ENCODE results near the gene FOXP4.
"Not testable (repeated sequence)": the region's sequence is repeated elsewhere in the genome, so short reads cannot be mapped to it uniquely, and the experiment has no call there.

FOXP4 gene

DNA sequence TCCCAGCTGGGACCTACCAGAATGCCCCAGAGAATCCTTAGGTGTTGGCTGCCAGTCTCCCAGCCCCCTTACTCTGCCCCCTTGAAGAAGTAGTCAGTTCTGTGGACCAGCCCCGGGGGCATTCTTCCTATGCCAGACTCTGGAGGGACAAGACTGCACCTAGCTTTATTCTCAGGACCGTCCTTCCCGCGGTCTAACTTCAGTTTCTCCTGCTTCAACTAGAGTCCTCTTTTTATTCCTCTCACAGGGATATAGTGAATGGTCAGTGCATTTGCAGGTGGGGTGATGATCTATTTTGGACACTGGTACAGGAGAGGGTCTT, 56.2 kb downstream of the FOXP4 start:
- DNase-seq: no peak

DNA sequence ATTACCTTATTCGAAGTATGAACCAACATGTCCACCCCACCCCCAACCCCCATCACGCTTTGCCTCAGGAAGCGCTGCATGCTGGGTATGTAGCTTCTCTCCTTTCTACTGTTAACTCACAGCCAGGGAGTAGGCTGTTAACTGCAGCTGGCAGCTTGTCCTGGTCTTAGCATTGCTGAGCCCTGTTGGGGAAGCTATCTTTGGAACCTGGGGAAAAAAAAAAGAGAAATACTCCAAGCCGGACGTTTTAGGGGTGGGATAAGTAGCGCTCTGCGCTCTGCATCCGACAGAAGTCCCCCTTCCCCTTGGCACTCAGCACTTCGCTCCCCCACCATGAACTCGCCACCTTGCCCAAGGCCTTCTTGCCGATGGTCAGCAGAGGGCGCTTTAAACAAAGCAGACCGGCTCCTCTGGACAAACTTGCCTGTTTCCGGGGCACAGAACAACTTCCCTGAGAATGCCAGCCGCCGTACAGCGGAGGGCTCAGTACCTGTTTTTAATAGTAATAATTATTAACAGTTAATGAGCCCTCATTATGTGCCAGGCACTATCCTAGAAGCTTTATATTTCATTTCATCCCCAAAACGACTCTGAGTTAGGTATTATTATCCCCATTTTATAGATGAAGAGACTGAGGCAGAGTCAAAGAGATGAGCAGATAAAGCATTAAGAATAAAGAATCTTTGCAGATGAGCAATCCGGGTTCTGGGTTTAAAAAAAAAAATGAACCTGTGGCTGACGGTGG, 56.9 kb downstream of the FOXP4 start:
- peak; percentile 85 for DNase-seq

DNA sequence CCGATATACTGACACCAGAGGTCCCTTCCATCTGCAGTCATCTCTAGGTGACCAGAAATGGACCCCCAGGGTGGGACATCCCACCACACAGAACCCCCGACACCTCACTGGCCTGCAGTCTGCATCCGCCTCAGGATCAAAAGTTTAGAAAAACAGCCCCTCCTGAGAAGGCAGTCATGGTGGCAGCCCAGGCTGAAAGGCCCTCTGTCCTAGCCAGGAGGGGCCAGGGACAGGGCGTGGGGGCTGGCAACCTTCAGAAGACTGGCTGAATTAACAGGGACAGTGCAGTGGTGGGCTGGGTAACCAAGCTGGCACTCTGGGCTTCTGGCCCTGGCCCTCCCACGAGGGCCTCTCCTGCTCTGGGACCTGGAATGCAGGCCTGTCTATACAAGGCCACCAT, 57.8 kb downstream of the FOXP4 start:
- DNase-seq: no peak

DNA sequence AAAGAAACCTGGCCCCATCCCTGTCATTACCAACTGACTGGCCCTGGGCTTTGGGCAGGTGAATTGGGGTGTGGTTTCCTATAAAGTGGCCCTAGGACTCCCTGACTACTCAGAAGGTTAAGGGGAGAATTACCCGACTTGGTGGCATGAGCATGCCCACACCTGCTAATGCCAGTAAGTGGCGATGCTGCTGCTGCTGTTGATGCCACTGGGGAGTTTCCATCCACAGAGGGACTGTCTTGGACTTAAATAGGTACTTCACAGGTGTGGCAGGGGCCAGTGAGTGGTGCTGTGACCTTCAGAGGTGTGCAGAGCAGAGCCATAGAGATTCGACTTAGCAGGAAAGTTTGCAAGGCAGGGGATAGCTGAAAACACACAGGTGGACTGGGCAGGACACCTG, 59.5 kb downstream of the FOXP4 start:
- no peak for DNase-seq

DNA sequence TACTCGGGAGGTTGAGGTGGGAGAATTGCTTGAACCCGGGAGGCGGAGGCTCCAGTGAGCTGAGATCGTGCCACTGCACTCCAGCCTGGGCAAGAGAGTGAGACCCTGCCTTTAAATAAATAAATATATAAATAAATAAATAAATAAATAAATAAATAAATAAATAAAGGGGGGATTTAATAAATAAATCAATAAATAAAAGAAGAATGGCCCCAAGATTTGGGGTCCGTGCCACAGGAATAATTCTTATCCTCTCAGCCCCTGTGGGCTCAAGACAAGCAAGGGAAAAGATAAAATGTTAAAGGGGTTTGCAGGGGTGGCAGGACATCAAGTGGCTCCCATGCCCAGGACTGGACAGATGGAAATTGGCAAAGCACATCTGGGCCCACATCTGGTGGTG, 60.9 kb downstream of the FOXP4 start:
- DNase-seq: no peak

DNA sequence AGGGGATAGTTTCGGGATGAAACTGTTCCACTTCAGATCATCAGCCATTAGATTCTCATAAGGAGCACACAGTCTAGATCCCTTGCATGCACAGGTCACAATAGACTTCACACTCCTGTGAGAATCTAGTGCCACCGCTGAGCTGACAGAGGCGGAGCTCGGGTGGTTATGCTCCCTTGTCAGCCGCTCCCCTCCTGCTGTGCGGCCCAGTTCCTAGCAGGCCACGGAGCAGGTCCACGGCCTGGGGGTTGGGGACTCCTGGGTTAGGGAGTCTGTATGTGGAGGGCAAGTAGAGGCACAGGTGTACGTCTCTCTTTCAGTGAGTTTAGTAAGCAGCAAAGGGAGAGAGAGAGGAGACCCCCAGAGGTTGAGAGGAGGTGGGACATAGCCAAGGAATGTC, 61.6 kb downstream of the FOXP4 start:
- no peak for DNase-seq

DNA sequence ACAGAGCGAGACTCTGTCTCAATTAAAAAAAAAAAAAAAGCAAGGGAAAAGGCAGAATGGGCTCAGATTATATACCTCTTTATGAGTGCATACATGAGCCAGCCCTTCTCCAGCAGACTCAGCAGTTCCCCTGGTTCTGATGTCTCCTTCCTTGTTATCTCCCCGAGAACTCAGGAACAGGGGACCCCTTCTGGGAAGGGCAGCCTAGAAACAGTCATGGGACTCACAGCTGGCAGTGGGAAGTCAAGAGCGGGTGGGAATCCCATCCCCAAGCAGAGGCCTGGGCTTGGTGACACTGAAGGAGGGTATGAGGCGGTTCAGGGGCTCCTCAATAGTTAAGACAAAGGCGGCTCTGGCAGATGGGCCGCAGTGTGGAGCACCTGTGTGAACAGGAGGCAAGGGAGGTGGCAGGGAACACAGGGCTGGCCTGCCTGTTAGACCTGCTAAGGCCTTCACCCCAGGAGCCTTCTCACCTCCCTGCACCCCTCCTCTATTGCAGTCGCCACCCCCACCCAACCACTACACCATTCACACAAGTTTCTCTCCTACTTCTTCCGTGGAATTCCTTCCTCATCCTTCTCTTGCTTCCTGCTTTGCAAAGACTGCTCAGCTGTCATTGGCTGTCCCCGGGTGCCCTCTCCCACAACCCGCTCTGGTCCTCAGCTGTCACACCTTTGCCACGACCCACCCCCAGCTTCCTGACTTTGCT, 62.4 kb downstream of the FOXP4 start:
- DNase-seq: no peak

DNA sequence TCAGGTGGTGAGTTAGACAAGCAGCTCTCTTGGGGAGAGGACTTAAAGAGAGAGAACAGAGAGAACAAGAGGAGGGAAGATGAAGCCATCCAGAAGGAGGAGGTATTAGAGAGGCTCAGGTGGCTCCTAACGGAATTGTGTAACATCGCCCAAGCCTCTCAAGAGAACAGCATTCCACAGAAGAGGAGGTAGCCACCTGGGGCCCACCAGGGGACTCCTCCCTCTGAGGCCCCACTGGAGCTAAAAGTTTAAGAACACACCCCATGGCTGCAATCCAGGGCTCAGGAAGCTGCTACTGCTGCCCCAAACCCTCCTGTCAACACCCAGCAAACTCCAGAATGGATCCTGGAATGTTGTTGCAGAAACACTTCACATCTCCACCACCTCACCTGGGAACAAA, 68.5 kb downstream of the FOXP4 start:
- DNase-seq: no peak

DNA sequence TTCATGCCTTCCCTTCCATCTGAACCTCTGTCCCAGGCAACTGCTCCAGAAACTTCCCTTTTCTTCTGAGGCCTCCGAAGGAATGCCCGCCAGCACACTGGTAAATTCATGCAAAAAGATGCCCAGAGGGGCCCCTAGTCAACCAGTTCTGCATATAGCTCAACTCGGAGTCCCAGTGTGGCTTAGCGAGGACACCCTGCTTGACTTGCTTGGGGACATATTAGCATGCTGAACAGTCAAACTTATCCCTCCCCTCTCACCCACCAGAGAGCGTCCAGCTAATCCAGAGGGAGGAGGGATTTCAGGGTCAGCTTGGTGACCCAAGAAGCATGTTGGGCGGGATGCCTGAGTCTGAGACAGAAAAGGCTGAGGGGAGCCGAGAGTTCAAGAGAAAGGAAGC, 69.1 kb downstream of the FOXP4 start:
- no peak for DNase-seq

DNA sequence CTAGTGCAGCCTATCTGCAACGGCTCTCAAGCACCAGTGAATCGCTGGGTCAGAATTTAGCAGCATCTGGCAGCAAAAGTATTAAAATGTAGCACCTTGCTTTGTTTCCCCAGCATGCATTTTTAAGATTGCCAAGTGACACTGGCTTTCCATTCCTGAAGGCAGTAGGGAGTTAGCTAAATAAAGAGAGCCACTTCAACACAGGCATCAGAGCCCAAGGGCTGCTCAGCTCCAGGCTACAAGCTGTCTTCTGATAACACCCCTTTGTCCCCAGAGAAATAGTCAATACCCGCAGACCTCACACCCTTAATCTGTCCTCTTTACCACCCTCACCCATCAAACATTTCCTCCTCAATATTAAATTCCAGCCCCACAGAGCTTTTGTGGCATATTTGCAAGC, 72.4 kb downstream of the FOXP4 start:
- DNase-seq: no peak

DNA sequence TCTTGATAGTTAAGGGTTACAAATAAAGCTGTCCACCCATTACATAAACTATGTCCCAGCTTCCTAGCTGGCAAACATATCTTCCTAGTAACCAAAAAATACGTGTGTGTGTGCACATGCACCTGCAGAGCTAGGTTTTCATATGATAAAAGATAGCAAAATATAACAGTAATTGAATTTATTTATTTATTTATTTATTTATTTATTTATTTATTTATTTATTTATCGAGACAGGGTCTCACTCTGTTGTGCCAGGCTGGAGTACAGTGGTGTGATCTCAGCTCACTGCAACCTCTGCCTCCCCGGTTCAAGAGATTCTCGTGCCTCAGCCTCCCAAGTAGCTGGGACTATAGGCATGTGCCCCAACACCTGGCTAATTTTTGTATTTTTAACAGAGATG, 73.0 kb downstream of the FOXP4 start:
- not testable (repeated sequence) for DNase-seq

DNA sequence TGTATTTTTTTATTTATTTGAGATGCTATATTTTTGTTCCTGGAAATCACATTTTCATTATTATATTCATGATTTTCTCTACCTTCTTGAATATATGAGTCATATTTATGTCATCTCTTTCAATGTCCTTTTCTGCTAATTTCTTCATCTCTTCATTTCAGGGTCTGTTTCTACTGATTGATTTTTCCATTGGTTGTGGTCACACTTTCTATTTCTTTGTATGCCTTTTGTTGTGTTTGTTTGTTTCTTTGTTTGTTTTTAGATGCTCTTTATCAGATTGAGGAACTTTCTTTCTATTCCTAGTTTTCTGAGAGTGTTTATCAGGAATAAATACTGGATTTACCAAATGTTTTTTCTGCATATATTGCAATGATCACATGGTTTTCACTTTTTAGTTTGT, 75.2 kb downstream of the FOXP4 start:
- DNase-seq: no peak

DNA sequence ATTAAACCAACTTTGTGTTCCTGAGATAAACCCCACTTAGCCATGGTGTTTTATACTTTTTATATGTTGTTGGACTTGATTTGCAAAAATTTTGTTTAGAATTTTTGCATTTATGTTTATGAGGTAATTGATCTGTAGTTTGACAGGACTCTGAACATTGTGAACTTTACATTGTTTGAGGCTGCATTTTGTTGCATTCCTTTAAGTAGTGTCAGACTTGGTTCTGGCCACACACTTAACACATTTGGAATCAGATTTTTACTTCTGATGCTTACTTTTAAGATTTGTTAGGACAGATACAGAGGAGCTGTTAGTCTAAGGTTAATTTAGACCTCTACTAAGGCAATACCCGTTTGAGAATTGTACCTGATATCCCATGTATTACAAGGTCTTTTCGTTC, 75.6 kb downstream of the FOXP4 start:
- no peak for DNase-seq

DNA sequence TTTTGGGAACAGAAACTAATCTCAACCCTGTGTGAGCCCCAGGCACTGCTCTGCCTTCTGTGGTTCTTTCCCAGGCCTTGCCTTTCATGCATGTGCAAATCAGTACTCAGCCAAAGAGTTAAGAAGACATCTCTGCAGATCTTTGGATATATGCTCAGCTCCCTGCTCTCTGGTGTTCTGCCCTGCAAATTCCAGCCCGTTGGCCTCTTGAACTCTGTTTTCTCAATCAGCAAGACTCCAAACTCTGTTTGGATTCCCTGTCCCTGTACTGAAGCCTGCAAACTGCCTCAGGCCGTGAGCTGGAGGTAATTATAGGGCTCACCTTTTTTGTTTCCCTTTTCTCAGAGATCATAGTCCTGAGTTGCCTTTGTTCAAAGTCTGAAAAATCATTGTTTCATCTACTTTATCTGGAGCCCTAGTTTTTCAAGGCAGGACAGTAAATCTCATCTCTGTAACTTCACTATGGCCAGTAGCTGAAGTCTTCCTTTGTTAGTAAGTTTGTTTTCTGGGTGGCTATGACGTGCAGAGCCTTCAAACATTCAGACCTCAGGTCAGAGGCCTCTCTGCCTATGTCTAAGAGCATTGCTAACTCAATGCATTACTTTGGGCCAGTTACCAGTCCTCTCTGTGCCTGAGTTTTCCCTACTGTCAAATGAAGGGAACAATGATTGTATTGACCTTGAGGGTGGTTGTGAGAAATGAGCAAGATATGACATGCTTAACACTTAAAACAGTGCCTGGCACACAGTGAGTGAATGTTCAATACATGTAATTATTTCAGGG, 76.2 kb downstream of the FOXP4 start:
- no peak for DNase-seq

DNA sequence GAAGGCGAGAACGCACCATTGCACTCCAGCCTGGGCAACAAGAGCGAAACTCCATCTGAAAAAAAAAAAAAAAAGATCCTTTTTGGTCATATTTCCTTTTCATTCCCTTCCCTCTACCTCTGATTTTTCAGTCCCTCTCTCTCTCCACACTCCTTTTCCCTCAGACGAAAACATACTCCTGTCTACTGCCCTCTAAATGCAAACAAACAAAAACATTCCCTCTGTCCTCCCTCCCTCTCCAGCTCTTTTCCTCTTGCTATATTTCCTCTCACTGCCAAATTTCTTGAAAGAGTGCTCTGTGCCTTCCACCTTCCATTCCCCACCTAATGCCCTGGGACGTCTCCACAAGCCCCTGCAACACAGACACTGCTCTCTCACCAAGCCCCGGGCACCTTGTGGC, 77.1 kb downstream of the FOXP4 start:
- no peak for DNase-seq

DNA sequence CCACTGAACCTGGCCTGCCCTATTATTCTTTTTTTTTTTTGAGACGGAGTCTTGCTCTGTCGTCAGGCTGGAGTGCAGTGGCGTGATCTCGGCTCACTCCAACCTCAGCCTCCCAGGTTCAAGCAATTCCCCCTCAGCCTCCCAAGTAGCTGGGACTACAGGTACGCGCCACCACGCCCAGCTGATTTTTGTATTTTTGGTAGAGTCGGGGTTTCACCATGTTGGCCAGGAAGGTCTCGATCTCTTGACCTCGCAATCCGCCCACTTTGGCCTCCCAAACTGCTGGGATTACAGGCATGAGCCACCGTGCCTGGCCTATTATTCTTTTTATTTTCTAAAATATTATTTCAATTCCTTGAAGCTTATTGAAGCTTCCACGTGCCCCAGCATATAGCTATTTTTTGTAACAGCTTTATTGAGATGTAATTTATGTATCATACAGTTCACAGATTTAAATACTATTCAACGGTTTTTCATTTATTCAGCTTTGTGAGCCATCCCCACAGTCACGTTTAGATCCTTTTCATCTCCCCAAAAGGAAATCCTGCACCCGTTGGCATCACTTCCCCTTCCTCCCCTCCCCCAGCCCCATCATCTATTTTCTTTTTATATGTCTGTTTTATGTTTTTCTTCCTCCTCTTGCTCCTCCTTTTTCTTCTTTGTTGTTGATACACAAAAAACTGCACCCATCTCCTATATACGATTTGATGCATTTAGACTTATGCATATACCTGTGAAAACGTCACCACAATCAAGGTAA, 78.6 kb downstream of the FOXP4 start:
- DNase-seq: no peak

DNA sequence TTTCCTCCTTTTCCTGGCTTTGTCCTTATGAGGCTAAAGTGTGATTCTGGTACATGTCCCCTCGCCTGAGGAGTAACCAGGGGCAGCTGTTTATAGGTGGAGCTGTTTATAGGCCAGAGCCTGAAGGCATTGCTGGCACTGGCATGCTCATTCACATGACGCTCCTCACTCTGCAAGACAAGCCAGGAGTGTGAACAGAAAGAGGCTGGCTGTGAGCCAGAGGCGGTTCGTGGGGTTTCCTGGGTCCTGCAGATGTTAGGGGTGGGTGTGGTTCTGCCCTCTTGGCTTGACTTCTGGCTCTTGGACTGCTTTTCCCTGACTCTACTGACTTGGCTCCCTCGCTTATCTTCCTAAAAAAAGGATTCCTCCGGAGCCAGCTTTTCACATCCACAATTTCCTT, 79.3 kb downstream of the FOXP4 start:
- DNase-seq: peak; percentile 56

DNA sequence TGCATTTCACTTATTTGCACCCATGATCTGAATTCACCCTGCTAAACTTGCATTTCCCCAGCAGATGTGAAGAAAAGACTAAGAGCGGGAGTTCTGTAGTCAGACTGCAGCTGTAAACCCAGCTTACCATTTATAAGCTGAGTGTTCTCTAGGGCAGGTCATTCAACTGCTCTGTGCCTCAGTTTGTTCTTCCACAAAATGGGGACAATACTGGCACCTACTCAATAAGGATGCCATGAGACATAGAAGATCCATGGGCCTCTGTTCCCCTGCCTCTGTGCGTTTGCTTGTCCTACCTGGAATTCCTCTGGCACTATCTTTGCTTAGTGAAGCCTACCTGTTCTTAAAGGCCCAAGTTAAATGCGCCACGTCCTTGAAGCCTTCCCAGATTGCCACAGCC, 79.8 kb downstream of the FOXP4 start:
- no peak for DNase-seq

DNA sequence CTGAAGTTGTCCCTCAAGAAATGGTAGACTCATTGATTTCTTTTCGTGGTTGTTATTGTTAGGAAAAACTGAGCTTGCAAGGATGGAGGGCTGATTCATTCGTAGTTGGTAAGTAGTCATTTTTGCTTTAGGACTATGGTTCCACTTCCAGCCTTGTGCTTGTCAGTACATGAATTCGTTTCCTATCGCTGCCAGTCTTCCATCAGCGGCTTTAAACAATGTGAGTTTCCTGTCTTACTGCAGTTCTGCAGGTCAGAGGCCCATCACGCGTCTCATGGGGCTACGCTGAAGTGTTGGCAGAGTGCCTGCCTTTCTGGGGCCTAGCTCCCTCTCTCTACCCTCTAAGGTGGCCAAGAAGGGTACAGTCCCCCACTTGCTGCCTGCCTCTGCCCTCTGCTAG, 80.7 kb downstream of the FOXP4 start:
- peak; percentile 48 for DNase-seq

DNA sequence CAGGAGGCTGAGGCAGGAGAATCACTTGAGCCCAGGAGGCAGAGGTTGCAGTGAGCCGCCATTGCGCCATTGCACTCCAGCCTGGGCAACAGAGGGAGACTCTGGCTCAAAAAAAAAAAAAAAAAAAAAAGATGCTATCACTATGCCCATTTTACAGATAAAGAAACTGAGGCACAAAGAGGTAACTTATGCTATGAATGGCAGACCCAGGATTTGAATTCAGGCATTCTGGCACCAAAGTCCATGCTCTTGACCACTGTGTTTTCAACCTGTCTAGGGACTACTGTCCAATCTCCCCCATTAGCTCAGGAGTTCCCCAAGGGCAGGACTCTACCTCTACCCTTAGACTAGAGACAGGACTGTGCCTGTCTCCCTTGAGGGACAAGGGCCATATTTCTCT, 82.9 kb downstream of the FOXP4 start:
- DNase-seq: no peak

DNA sequence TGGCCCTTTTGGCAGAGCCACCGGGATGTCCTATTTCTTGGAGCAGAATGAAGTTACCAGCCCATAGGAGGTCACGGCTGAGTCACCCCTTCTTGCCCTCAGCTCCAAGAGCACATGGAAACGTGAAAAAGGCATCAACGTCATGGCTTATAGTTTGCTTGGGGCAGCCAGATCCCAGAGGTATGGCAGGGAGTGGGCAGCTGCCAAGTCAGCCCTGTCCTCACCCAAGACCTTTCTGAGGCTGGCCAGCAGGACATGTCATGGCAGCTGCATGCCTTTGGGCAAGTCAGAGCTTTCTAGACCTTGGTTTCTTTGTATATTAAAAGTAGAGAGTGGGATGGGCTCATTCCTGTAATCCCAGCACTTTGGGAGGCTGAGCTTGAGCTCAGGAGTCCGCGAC, 83.9 kb downstream of the FOXP4 start:
- DNase-seq: no peak

DNA sequence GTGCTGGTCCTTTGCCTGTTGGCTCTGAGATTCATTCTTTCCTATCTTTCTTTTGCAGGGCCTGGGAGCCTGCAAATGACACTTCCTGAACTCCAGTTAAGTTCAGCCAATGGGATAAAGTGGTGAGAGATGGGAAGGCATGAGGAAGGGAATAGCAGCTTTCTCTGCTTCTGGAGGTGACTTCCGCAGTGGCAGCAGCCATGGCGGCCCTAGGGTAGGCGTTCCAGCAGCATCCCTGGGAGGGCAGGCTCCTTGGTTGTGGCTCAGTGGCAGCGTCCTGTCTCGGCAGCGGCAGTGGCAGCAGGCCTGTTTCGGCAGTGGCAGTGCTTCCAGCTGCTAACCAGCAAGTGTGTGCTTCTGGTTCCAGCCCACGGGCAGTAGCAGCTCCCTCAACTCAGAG, 84.8 kb downstream of the FOXP4 start:
- DNase-seq: no peak

DNA sequence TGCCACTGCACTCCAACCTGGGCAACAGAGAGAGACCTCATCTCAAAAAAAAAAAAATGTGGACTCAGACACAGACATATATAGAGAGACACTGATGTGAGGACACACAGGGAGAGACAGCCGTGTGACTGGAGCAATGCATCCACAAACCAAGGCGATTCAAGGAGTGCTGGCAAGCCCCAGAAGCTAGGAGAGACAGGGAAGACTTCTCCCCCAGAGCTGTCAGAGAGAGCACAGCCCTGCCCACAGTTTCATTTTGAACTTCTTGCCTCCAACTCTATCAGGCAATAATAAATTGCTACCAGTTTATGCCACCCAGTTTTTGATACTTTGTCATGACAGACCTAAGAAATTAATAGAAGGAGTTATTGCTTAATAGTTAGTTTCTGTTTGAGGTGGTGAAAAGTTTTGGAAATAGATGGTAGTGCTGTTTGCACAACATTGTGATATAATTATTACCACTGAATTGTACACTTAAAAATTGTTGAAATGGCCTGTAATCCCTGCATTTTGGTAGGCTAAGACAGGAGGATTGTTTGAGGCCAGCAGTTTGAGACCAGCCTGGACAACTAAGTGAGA, 87.0 kb downstream of the FOXP4 start:
- DNase-seq: no peak

Data from NCI-H1105 (cell line).